Measurements from ENCODE around the gene SPINK2. TPM values are rescaled to one million over a fixed set of nuclear protein-coding genes. Genes with fewer than 3 reads are reported as not detected.

SPINK2 gene
- total RNA-seq, 2 donors from 2014 or later = not detected

DNA sequence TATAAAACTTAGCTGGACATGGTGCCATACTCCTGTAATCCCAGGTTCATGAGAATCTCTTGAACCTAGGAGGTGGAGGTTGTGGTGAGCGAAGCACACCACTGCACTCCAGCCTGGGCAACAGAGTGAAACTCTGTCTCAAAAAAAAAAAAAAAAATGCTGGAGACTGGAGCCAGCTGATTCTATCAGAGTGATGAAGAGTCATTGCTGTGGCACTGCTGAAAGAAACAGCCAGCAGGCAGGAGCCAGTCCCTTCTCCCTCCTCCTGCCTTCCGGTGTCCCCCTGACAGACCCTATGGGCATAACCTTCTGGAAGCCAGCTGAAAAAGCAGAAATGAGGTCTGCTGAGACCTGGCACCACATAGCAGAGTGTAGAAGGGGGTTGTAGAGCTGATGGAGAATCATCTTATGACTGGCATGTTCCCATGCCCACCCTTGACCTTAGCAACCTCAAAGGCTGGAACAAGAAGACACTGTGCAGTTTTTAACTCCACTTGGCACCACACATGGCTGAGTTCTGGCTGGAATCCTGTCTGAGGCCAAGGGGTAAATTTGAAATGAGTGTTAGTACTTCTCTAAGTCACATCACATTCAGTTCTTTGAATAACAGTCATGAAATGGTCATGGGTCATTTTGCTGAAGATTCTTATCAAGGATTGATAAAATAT lies 2.6 kb upstream of the SPINK2 start:
- H3K27ac ChIP-seq = no peak overlapping the region
- TF ChIP-seq, protein P1, sequence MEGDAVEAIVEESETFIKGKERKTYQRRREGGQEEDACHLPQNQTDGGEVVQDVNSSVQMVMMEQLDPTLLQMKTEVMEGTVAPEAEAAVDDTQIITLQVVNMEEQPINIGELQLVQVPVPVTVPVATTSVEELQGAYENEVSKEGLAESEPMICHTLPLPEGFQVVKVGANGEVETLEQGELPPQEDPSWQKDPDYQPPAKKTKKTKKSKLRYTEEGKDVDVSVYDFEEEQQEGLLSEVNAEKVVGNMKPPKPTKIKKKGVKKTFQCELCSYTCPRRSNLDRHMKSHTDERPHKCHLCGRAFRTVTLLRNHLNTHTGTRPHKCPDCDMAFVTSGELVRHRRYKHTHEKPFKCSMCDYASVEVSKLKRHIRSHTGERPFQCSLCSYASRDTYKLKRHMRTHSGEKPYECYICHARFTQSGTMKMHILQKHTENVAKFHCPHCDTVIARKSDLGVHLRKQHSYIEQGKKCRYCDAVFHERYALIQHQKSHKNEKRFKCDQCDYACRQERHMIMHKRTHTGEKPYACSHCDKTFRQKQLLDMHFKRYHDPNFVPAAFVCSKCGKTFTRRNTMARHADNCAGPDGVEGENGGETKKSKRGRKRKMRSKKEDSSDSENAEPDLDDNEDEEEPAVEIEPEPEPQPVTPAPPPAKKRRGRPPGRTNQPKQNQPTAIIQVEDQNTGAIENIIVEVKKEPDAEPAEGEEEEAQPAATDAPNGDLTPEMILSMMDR (IDR thresholded peaks at IDR 0.05) = no peak
- no peak for TF ChIP-seq POLR2A (IDR thresholded peaks at IDR 0.05)
- no peaks in the 10 kb centered on the region for H3K27me3 ChIP-seq
- H3K36me3 ChIP-seq (replicated peaks in 1 of 2; ENCODE audit: insufficient read depth in 1 of 2, low read depth in 2 of 2) = no peaks in the 10 kb centered on the region
- ATAC-seq = no peak
- no peak for DNase-seq
- no peaks in the 10 kb centered on the region for H3K4me1 ChIP-seq
- intact Hi-C loops (cut with DNase I) = no loop called here
- WGBS, 2 donors = 100% methylated on average over 2 of the region's 2 CpGs
- H3K4me3 ChIP-seq = no peak overlapping the region
- H3K9me3 ChIP-seq = no peaks in the 10 kb centered on the region

DNA sequence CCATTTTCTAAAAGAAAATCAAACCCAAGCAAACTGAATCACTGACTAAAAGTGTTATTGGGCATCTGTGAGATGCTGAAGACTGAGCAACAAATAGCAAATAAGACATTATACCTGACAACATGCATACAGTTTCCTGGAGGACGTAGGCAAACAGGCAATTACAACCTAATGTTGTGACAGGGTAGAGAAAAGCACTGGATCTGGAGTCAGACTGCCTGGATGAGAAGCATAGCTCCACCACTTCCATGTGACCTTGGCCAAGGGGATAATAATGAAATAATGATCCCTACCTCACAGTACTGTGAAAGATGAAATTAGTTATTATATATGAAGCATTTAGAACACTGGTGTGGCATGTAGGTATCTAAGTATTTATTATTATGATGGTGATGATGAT lies 2.7 kb downstream of the SPINK2 start:
- TF ChIP-seq, protein P1 (IDR thresholded peaks at IDR 0.05) = no peak
- no peak for TF ChIP-seq POLR2A (IDR thresholded peaks at IDR 0.05)
- intact Hi-C loops (cut with DNase I) = no loop called here
- Histone ChIP-seq H3K4me3 (no peak overlapping the region), H3K9me3 (no peaks in the 10 kb centered on the region), H3K4me1 (no peaks in the 10 kb centered on the region), H3K27me3 (no peaks in the 10 kb centered on the region), H3K36me3 (replicated peaks in 1 of 2; ENCODE audit: insufficient read depth in 1 of 2, low read depth in 2 of 2) (no peaks in the 10 kb centered on the region), H3K27ac (no peak overlapping the region)
- no peak for ATAC-seq
- WGBS, 2 donors = 45 to 47% methylated on average over 1 of the region's 1 CpG
- DNase-seq = no peak

DNA sequence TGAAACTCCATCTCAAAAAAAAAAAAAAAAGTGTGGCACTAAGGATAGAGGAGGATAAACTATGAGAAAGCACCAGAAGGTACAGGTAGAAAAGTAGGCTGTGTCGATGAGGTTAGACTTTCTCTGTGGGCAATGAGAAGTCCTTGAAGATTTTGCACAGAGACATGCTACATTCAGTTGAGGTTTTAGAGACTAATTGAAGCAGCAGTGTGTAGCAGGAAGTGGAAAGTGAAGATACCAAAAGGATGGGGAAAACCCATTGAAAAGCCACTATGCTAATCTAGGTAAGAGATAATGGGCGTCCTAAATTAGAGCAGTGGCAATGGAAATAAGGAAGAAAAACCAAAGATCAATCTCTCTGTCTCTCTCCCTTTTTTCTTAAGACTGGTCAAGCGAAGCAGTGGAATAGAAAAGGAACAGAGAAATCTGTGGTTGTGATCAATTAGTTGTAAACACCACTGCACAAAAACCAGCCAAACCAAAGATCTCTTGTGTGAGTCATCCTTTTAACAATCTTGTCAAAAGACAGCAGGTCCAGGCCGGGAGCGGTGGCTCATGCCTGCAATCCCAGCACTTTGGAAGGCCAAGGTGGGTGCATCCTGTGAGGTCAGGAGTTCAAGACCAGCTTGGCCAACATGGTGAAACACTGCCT lies 3.5 kb downstream of the SPINK2 start:
- no peak for DNase-seq
- intact Hi-C loops (cut with DNase I) = no loop called here
- TF ChIP-seq POLR2A (IDR thresholded peaks at IDR 0.05) = no peak
- TF ChIP-seq, protein P1 (IDR thresholded peaks at IDR 0.05) = no peak
- Histone ChIP-seq H3K36me3 (replicated peaks in 1 of 2; ENCODE audit: insufficient read depth in 1 of 2, low read depth in 2 of 2) (no peaks in the 10 kb centered on the region), H3K9me3 (no peaks in the 10 kb centered on the region), H3K4me1 (no peaks in the 10 kb centered on the region), H3K27me3 (no peaks in the 10 kb centered on the region), H3K4me3 (no peak overlapping the region), H3K27ac (no peak overlapping the region)
- 69 to 70% methylated on average over 5 of the region's 5 CpGs for WGBS, 2 donors
- ATAC-seq = no peak

DNA sequence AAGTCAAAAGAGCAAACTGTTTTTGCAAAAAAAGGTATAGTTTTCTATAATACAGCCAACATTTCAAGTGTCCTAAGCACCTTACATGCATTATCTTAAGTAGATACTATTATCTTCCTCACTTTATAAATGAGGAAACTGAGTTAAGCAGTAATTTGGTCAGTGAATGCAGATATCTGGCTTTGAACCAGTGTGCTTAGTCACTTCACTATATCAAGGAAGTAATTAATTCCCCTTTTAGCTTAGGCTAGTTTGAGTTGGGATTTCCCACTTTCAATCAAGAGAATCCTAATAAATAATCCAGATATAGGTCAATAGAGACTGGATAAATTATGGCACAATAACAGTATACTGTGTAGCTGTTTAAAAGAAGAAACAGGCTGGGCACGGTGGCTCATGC lies 14.8 kb downstream of the SPINK2 start:
- no peaks in the 10 kb centered on the region for H3K4me1 ChIP-seq
- DNase-seq (no peak), ATAC-seq (no peak)
- no peaks in the 10 kb centered on the region for H3K9me3 ChIP-seq
- H3K36me3 ChIP-seq (replicated peaks in 1 of 2; ENCODE audit: insufficient read depth in 1 of 2, low read depth in 2 of 2) = no peaks in the 10 kb centered on the region
- H3K27me3 ChIP-seq = no peaks in the 10 kb centered on the region
- TF ChIP-seq POLR2A (IDR thresholded peaks at IDR 0.05) = no peak
- TF ChIP-seq, protein P1 (IDR thresholded peaks at IDR 0.05) = no peak
- H3K4me3 ChIP-seq = no peak overlapping the region
- 67 to 92% methylated on average over 1 of the region's 1 CpG for WGBS, 2 donors
- intact Hi-C loops (cut with DNase I) = no loop called here
- H3K27ac ChIP-seq = no peak overlapping the region

DNA sequence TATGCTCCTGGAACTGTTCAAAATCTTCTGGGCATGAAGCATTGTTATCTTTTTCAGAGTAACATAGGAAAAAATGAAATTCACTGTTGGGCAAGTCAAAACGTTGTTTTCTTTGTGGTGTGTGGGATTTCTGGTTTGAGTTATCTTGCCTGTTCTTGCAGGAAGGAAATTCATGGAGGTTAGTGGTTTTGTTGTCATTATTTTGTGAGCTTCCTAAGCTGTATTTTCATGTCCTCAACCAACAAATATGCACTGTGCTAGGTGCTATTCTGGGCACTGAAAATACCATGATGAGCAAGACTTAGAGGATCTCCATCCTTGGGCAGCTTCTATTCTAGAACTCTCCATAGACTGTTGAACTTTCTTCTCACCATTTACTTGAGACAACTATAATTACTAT lies 16.9 kb downstream of the SPINK2 start:
- intact Hi-C loops (cut with DNase I) = no loop called here
- H3K36me3 ChIP-seq (replicated peaks in 1 of 2; ENCODE audit: insufficient read depth in 1 of 2, low read depth in 2 of 2) = no peaks in the 10 kb centered on the region
- TF ChIP-seq POLR2A (IDR thresholded peaks at IDR 0.05) = no peak
- TF ChIP-seq, protein P1 (IDR thresholded peaks at IDR 0.05) = no peak
- H3K27ac ChIP-seq = no peak overlapping the region
- no peaks in the 10 kb centered on the region for H3K27me3 ChIP-seq
- WGBS, 2 donors = 30 to 36% methylated on average over 1 of the region's 1 CpG
- H3K4me3 ChIP-seq = no peak overlapping the region
- no peak for ATAC-seq
- no peaks in the 10 kb centered on the region for H3K9me3 ChIP-seq
- DNase-seq = no peak
- peaks cover 2% of the 10 kb centered on the region for H3K4me1 ChIP-seq

Measured in body of pancreas (tissue), 4 donors.